Frontal cortex (tissue), 4 donors: ENCODE measurements around the gene MAML3. TPM values are rescaled to one million over a fixed set of nuclear protein-coding genes. Genes with fewer than 3 reads are reported as not detected.

Source experiments
- DNase-seq, 2 donors: peaks; one replicate each; pipeline ENCODE4 v3.0.0; 2012; ENCODE audit warnings: low spot score in 2 of 2
- FAIRE-seq: peaks from 2 replicates; lab custom pipeline; 2012; peaks lifted over from hg19 to GRCh38; lab: Jason Lieb, UNC
- total RNA-seq: library from RNA; depleted of rRNA; stranded (reverse); fragments of >200 nt; gene quantifications from one replicate; pipeline ENCODE4 v1.2.3, GENCODE V29; 2014
- donor health status: control.
- donor health status: control.
- donor health status: control.

The MAML3 gene
- total RNA-seq, 1 donor from 2014 or later: 7.7 TPM

GRCh38 chr4:139840773-139841172 lies 313.2 kb downstream of the MAML3 start:
- FAIRE-seq (no peak), DNase-seq (no peak)

GRCh38 chr4:139839403-139840031 lies 314.5 kb downstream of the MAML3 start:
- DNase-seq (no peak), FAIRE-seq (no peak)

GRCh38 chr4:139838811-139839210 lies 315.2 kb downstream of the MAML3 start:
- no peak for FAIRE-seq
- no peak for DNase-seq

DNA sequence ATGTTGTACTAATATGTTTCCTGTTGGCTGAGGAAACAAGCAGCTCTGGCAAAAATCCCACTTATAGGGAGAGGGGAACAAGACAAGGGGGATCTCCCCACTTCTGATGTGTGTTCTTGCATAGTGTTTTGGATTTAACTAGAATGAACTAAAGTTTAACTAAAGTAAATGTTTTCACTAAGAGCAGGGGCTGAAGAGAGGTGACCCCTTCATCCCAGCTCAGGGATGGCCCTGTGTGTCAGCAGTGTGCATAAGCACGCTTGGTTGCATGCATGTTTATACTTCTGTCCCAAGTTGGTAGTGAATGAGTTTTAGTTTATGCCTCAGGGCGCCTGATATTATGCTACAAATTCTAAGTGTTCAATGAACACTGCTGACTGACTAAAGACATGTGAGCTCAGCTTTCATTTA lies 319.0 kb downstream of the MAML3 start:
- FAIRE-seq: no peak

DNA sequence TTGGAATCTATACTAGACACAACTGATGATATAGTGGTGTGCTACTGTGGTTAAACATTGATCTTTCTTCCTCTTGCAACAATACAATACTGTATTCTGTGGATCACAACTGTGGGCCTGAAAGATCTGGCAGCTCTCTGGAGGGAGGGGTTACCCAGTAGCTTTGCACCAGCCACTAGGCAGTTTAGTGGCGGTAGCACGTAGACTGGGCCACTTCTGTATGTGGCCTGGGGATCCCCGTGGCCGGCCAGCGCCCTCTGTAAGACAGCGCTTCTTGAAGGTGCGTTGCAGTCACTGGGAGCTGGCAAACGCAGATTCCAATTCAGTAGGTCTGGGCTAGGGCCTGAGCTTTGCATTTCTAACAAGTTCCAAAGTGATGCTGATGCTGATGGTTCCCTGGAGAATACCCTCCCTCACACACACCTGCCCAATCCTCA lies 319.7 kb downstream of the MAML3 start:
- no peak for FAIRE-seq
- DNase-seq: no peak

More for the DNA sequence above, 319.0 kb downstream of the MAML3 start:
- DNase-seq: no peak

- no peak for FAIRE-seq
- DNase-seq: no peak
Measured at GRCh38 chr4:139833151-139833910, 320.7 kb downstream of the MAML3 start.

DNA sequence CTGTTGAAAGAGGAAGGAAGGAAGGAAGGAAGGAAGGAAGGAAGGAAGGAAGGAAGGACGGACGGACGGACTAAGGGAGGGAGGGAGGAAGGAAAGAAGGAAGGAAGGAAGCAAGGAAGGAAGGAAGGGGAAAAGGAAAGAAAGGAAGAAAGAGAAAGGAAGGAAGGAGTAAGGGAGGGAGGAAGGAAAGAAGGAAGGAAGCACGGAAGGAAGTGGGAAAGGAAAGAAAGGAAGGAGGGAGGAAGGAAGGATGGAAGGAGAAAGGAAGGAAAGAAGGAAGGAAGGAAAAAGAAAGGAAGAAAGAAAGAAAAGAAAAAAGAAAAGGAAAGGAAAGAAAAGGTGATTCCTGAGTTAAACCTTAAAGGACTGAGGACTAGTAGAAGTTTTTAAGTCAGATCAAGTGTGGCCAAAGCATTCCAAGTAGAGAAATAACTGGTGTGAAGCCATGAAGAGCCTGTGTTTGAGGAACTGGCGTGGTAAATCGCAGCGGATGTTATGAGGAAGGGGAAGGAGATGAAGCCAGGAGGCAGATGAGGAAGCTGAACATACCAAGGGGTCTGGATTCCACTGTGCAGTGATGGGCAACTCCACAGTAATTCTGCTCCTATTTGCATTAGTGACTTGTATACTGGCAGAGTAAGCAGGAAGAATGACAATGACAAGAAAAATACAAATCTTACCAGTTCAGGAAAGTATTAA lies 324.9 kb downstream of the MAML3 start:
- FAIRE-seq: no peak
- no peak for DNase-seq

- DNase-seq (no peak), FAIRE-seq (no peak)
Measured at GRCh38 chr4:139826426-139826825, 327.6 kb downstream of the MAML3 start.

DNA sequence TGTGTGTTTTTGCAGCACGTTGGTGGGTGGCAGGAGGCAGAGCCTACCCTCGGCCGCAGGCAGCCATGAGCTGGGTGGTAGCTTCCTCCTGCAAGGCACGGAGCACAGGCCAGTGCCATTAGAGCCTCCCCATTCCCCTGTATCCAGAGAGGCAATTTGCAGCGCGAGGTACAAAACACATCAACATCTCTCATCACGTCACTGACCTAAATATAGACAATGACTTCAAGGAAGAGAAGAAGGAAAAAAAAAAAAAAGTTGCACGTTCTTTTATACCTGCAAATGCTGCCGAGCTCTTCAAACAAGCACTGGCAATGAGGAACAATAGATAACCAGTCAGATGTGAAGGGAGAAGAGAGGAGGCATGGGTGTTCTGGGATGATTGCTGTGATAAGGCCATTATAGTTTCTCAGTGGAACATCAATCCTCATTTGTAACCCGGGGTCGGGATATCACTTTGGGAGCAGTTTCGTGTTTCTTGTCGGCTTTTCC lies 328.4 kb downstream of the MAML3 start:
- no peak for DNase-seq
- FAIRE-seq: no peak

GRCh38 chr4:139824882-139825522 lies 329.0 kb downstream of the MAML3 start:
- DNase-seq: no peak
- no peak for FAIRE-seq

- FAIRE-seq (no peak), DNase-seq (no peak)
Measured at GRCh38 chr4:139823746-139824145, 330.2 kb downstream of the MAML3 start.

DNA sequence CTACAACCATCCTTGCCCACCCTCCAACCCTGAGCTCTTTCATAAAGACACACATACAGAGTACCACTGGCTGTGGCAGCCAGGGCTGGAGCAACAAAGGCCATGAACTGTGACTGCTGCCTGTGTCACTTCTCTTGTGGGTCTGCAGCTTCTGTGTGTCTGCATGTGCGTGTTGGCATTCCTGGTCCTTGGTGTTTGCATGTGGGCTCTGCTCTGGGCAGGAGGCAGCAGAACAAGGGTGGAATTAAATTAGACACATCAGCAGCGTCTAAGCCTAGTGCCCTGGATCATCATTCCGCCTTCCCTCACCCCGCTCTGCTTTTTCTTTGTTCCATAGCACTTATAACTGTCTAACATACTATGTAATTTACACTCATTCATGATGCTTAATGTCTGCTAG lies 330.6 kb downstream of the MAML3 start:
- DNase-seq (no peak), FAIRE-seq (no peak)

DNA sequence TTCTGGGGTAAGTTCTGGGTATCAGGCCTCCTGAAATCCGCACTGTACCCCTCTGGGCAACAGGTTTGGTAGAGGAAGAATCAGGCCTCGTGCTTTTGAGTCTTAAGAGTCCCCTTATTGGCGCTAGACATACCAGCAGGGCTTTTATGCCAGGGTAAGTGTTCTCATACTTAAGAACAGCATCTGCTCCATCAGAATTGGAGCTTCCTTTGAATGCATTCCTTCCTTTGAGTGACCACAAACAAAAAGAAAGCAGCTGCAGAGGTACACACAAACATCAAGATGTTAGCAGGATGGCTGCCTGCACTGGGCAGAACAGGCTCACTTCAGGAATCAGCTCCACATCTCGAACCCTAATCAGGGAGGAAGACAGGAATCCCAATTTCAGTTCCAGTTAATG lies 331.6 kb downstream of the MAML3 start:
- DNase-seq (no peak), FAIRE-seq (no peak)

GRCh38 chr4:139819082-139819481 lies 334.9 kb downstream of the MAML3 start:
- FAIRE-seq: no peak

GRCh38 chr4:139817657-139818452 lies 336.1 kb downstream of the MAML3 start:
- FAIRE-seq (no peak), DNase-seq (no peak)

More at GRCh38 chr4:139819082-139819481, 334.9 kb downstream of the MAML3 start:
- DNase-seq: no peak

GRCh38 chr4:139816856-139817255 lies 337.1 kb downstream of the MAML3 start:
- DNase-seq: no peak
- no peak for FAIRE-seq

DNA sequence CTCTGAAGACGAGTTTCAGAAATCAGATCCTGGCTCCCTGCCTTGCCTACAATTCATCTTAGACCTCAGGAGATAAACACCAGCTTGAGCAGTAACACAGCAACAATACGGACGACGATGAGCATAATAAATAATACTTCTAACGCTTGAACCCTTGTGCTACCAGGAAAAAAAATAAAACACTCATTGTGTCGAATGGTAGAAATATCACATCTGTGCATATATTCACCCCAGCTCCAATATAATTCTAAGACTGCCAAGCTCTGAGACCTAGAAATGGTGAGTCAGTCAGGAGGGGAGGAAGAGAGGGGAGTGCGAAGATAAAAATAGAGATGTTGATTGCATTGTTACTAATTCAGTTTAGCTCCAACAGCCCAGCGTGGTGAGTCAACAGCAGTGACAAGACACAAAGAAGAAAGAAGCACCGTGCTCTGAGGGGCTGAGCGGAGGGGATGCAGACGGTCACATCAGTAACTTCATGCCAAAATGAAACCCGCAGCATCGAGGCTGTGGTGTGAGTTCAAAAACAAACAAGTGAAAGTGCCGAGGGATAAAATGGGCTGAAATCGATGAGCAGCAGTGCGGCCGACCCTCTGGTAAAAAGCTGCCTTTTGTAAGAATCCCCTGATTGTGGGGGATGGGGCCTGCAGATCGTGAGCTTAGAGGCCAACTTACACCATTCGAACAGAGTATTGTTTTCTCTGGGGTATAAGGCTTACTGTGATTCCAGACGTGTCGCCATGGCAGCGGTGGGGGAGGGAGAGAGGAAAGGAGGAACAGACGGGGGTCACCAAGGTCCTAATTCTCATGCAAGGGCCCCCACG lies 338.0 kb downstream of the MAML3 start:
- DNase-seq: peak in 1 of 2 donors; percentile 51
- no peak for FAIRE-seq

DNA sequence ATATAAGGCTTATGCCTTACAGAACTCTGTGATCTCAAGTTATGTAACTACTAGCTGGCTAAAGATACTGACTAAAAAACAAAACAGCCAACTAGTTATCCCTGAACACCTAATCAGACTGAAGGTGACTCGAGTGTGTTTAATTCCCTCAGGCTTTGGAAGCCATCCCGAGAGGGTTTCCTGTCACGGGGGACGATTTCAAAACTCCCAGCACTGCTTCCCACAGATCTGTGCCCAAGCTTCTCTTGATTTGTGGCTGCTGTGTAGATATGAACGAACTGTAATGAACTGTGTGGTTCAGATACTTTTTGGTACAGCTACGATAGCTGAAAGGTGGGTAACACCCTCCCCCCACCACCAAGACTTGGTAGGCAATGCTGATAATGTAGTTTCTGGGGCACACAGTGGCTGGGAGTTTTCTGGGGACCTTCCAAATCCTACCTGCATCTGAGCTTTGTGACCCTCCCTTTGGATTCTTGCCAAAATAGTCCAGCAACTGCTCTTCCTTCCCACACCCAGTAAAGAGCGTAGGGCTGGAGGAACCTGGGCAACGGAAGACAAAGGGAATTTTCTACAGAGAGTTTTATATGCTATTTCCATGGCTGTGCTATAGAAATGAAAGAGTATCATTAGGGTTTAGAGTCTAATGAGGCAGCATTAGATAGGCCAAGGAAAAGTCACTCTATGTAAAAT lies 339.5 kb downstream of the MAML3 start:
- FAIRE-seq: no peak

More for the DNA sequence above, 339.5 kb downstream of the MAML3 start:
- DNase-seq: no peak
